Endothelial cell of hepatic sinusoid (primary cell): ENCODE data around the gene TAL1.
"Not testable (repeated sequence)": the region's sequence is repeated elsewhere in the genome, so short reads cannot be mapped to it uniquely, and the experiment has no call there.

Source experiments
- in situ Hi-C: cut with HindIII; loops from 2 replicates; pipeline ENCODE4 v1.10.0; 2017; ENCODE audit warnings: low sequenced_read_pairs

TAL1 gene

DNA sequence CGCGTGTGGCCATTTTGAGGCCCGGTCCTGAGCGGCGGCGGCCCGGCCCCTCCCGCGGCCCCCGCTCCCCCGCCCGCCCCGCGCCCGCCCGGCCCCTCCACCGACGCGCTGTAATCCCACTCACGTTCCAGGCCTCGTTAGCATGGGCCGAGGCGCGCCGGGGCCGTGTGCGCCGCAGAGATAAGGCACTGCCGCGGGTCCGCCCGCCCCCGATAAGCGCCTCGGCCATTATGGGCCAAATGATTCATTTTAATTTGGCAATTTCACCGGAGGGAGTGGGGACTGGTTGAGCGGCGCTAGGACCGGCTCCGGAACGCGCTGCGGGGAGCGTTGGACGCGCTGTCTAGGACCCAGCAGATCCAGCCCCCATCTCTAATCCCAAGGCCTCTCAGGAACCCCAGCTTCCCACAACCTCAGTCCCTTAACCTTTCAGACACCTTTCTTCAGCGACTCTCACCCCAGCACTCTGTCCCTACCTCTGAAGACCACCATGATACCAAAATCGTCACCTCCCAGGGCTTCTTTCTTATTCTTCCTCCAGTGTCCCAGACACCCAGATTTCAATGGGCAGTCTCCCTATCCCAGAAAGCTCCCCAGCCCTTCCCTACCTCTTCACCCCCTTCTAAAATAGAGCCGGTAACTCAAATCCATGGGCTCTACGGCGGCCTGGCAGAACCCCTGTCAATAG lies at the start of gene TAL1:
Gene TAL1 (minus strand): TSS at position 39 of the 688 bp plus-strand sequence. CDS start 6,337 bp downstream, outside the sequence.
- in situ Hi-C loops = no loop called here

GRCh38 chr1:47280142-47280541 lies 48.1 kb upstream of the TAL1 start:
- in situ Hi-C loops = no loop called here

GRCh38 chr1:47276850-47277249 lies 44.8 kb upstream of the TAL1 start:
- in situ Hi-C loops = no loop called here

- in situ Hi-C loops = not testable (repeated sequence)
Measured at GRCh38 chr1:47275811-47276210, 43.8 kb upstream of the TAL1 start.

GRCh38 chr1:47265529-47265928 lies 33.5 kb upstream of the TAL1 start:
- in situ Hi-C loops = not testable (repeated sequence)

- in situ Hi-C loops = no loop called here
Measured at GRCh38 chr1:47262787-47263413, 30.9 kb upstream of the TAL1 start.

GRCh38 chr1:47257224-47257623 lies 25.2 kb upstream of the TAL1 start:
- in situ Hi-C loops = no loop called here

GRCh38 chr1:47252795-47253194 lies 20.8 kb upstream of the TAL1 start:
- in situ Hi-C loops = no loop called here

- in situ Hi-C loops = no loop called here
Measured at GRCh38 chr1:47252369-47252768, 20.3 kb upstream of the TAL1 start.

DNA sequence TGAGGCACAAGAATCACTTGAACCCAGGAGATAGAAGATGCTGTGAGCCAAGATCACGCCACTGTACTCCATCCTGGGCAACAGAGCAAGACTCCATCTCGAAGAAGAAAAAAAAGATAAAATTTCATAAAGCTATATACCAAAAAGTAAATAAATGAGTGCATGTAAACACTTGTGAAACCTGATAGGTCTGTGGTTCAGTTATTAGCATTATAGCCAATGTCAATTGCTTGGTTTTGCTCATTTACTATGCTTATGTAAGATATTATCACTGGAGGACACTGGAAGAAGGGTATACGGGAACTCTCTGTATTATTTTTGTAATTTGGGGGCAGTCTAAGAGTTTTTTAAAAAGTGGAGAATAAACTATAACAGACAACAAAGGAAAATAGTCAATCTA lies 17.7 kb upstream of the TAL1 start:
- in situ Hi-C loops = loop anchor here (5.0 kb wide), 1 partner anchor 47 kb away; no protein-coding TSS in a partner anchor

- in situ Hi-C loops = no loop called here
Measured at GRCh38 chr1:47244339-47244862, 12.4 kb upstream of the TAL1 start.

GRCh38 chr1:47243910-47244309 lies 11.9 kb upstream of the TAL1 start:
- in situ Hi-C loops = no loop called here

DNA sequence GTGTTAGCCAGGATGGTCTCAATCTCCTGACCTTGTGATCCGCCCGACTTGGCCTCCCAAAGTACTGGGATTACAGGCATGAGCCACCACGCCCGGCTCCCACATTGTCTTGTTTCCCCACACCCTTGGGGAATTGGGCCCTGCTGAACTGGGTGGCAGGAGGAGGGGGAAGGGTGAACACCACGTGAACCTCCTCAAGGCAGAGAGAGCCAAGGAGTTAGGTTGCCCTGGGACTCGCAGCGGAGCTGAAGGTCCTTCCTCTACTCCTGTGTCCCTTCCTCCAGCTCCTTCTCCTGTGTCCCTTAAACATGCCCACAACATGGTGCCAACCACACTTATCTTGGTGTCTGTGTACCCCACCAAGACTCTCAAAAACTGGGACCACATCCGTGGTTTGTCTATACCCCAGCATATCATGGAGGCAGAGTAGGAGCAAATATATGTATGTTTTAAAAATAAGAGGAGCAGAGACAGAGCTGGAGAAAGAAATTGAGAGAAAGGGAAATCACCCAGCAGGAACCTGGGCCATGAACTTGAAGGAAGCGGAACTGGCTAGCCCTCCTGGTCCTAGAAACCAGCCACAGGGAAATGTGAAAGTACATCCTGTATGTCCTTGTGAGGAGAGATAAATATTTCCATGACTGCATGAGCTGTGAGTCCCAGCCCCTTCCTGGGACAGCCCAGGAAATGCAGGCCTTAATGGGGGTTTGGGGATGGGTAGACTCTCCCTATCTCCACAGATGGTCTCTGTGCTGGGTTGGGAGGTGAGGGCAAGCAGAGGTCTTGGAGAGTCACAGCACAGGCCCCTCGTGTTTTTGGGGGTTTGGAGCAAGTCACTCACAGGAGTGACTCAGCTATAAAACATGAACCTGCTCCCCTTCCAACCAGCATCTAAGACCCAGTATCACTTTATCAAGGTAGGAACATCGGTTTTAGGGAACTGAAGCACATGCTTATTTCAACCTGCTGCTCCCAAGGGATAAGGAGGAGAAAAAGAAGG lies 9.4 kb upstream of the TAL1 start:
- in situ Hi-C loops = no loop called here

GRCh38 chr1:47238935-47239592 lies 7.0 kb upstream of the TAL1 start:
- in situ Hi-C loops = no loop called here

GRCh38 chr1:47235806-47236205 lies 3.8 kb upstream of the TAL1 start:
- in situ Hi-C loops = no loop called here

GRCh38 chr1:47235241-47235681 lies 3.2 kb upstream of the TAL1 start:
- in situ Hi-C loops = no loop called here

GRCh38 chr1:47233186-47233585 lies 1.2 kb upstream of the TAL1 start:
- in situ Hi-C loops = no loop called here

DNA sequence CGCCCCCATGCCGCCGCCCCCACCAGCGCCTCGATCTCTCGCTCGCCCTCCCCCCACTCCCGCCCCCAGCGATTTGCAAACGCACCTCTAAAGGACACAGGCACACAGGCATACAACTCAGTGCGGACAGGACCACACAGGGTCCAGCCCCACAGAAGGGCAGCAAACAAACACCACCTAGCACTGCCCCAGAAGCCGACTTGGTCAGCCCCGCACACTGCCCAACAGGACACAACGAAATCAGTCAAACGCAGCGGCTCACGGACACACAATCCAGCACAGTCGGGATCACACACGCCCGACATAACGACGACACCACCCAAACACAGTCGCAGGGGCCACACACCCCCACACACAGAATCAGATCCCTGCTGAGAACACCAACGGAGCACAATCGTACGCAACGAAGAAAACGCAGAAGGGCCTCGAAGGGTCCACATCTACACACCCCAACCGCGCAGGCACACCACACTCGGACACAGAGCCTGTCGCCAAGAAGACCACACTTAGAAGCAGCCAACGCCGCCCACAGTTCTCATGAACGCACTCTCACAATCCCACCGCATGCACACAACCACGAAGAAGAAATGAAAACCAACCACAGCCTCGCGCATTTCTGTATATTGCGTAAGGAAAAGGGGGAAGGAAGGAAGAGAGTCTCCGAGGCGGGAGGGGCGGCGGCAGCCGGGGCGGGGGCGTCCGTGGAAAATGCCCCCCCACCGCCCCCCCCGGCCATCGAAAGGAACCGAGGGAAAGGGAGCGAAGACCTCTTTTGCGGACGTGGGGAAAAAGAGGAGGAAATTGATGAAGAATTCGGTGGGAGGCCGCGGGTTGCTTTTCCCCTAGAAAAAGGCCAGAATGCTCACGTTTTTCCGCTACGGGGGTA lies 481 bp downstream of the TAL1 start:
- in situ Hi-C loops = no loop called here

- in situ Hi-C loops = no loop called here
Measured at GRCh38 chr1:47230692-47231300, 1.2 kb downstream of the TAL1 start.
